Gastroesophageal sphincter (tissue), 3 donors: ENCODE measurements around the gene DCLK2.

ENCODE experiments used
- EP300 ChIP-seq: sonication (generic); formaldehyde crosslinking; IDR thresholded peaks from one replicate; pipeline ENCODE4 v1.6.1; 2017; ENCODE audit warnings: antibody characterized with exemption, mild to moderate bottlenecking
- POLR2A ChIP-seq, 2 donors: fragments of 450-650 bp; IDR thresholded peaks; one replicate each; pipeline ENCODE4 v1.6.1; 2017; ENCODE audit warnings: antibody characterized with exemption in 2 of 2, mild to moderate bottlenecking in 2 of 2, moderate library complexity in 1 of 2
- POLR2AphosphoS5 ChIP-seq: sonication (generic); formaldehyde crosslinking; IDR thresholded peaks from one replicate; pipeline ENCODE4 v1.6.1; 2017; ENCODE audit warnings: antibody characterized with exemption
- TF ChIP-seq, protein P1 (sequence below), 4 experiments: fragments of 200-600 bp in 2 of 4; fragments of 450-650 bp in 2 of 4; sonication (generic) in 1 of 4; IDR thresholded peaks; one replicate each; pipeline ENCODE4 v1.5.1; 2017 to 2019; ENCODE audit warnings: antibody characterized with exemption in 4 of 4, mild to moderate bottlenecking in 2 of 4, moderate library complexity in 2 of 4

DNA sequence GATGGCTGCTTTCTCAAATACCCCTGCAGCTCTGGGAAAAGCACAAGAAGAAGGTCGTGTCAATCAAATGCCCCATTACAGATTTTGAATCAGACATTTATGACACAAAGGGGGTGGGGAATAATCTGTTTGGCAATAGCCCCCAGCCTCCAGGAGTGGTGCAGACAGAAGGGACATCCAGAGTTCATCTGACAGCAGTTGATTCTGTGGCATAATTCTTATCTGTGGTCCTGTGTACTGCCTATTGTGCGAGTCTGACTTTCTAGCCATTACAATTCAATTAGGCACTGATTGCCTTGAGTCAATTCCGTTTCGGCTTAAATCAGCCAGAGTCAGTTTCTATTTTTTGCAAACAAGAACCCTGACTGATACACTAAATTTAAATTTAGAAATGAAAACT lies 28.6 kb upstream of the DCLK2 start:
- TF ChIP-seq, protein P1, sequence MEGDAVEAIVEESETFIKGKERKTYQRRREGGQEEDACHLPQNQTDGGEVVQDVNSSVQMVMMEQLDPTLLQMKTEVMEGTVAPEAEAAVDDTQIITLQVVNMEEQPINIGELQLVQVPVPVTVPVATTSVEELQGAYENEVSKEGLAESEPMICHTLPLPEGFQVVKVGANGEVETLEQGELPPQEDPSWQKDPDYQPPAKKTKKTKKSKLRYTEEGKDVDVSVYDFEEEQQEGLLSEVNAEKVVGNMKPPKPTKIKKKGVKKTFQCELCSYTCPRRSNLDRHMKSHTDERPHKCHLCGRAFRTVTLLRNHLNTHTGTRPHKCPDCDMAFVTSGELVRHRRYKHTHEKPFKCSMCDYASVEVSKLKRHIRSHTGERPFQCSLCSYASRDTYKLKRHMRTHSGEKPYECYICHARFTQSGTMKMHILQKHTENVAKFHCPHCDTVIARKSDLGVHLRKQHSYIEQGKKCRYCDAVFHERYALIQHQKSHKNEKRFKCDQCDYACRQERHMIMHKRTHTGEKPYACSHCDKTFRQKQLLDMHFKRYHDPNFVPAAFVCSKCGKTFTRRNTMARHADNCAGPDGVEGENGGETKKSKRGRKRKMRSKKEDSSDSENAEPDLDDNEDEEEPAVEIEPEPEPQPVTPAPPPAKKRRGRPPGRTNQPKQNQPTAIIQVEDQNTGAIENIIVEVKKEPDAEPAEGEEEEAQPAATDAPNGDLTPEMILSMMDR (IDR thresholded peaks at IDR 0.05) = no peak
- TF ChIP-seq EP300 = no peak
- no peak for TF ChIP-seq POLR2A (IDR thresholded peaks at IDR 0.05)
- TF ChIP-seq POLR2AphosphoS5 = no peak
